WTC11 (cell line): ENCODE measurements around the gene HMGXB4. TPM values are rescaled to one million over a fixed set of nuclear protein-coding genes. Genes with fewer than 3 reads are reported as not detected.

Experiments used
- AFF4 ChIP-seq: sonication (generic); formaldehyde crosslinking; IDR thresholded peaks from 2 replicates; pipeline ENCODE4 v1.8.1; 2023; ENCODE audit warnings: mild to moderate bottlenecking, missing genetic modification reagents, borderline replicate concordance
- ATF1 ChIP-seq: sonication (generic); formaldehyde crosslinking; IDR thresholded peaks from 2 replicates; pipeline ENCODE4 v1.8.1; 2023; ENCODE audit warnings: mild to moderate bottlenecking, moderate library complexity, missing genetic modification reagents
- ATF2 ChIP-seq: sonication (generic); formaldehyde crosslinking; IDR thresholded peaks from 2 replicates; pipeline ENCODE4 v1.8.1; 2022; ENCODE audit warnings: low read depth, missing genetic modification reagents, borderline replicate concordance
- ATF3 ChIP-seq: sonication (generic); formaldehyde crosslinking; conservative IDR thresholded peaks from 2 replicates; pipeline ENCODE4 v1.8.1; 2022; ENCODE audit warnings: mild to moderate bottlenecking, missing genetic modification reagents
- CBFB ChIP-seq: sonication (generic); formaldehyde crosslinking; IDR thresholded peaks from 2 replicates; pipeline ENCODE4 v1.8.1; 2022; ENCODE audit warnings: mild to moderate bottlenecking, low read depth, missing genetic modification reagents
- CREM ChIP-seq: sonication (generic); formaldehyde crosslinking; IDR thresholded peaks from 2 replicates; pipeline ENCODE4 v1.8.1; 2022; ENCODE audit warnings: mild to moderate bottlenecking, missing genetic modification reagents, moderate library complexity
- ETV6 ChIP-seq: sonication (generic); formaldehyde crosslinking; IDR thresholded peaks from 2 replicates; pipeline ENCODE4 v1.8.1; 2022; ENCODE audit warnings: mild to moderate bottlenecking, missing genetic modification reagents
- FOXP4 ChIP-seq: sonication (generic); formaldehyde crosslinking; IDR thresholded peaks from 2 replicates; pipeline ENCODE4 v1.8.0; 2022; ENCODE audit warnings: mild to moderate bottlenecking, missing genetic modification reagents
- JAZF1 ChIP-seq: fragments of 250-450 bp; sonication (Bioruptor Pico); IDR thresholded peaks from 2 replicates; pipeline ENCODE4 v1.9.0; 2021; ENCODE audit warnings: moderate library complexity, mild to moderate bottlenecking, inconsistent platforms
- RORB ChIP-seq: fragments of 250-450 bp; sonication (Bioruptor Pico); IDR thresholded peaks from 2 replicates; pipeline ENCODE4 v1.9.0; 2021; ENCODE audit warnings: mild to moderate bottlenecking
- SOX15 ChIP-seq: fragments of 250-450 bp; sonication (Bioruptor Pico); IDR thresholded peaks from 2 replicates; pipeline ENCODE4 v1.9.0; 2021; ENCODE audit warnings: mild to moderate bottlenecking
- SP1 ChIP-seq: sonication (generic); formaldehyde crosslinking; conservative IDR thresholded peaks from 2 replicates; pipeline ENCODE4 v1.8.1; 2022; ENCODE audit warnings: missing genetic modification reagents
- USF1 ChIP-seq: sonication (generic); formaldehyde crosslinking; IDR thresholded peaks from 2 replicates; pipeline ENCODE4 v1.8.0; 2022; ENCODE audit warnings: mild to moderate bottlenecking, missing genetic modification reagents
- ZBTB43 ChIP-seq: sonication (generic); formaldehyde crosslinking; IDR thresholded peaks from 2 replicates; pipeline ENCODE4 v1.8.1; 2023; ENCODE audit warnings: mild to moderate bottlenecking, missing genetic modification reagents
- ZNF425 ChIP-seq: fragments of 250-450 bp; sonication (Bioruptor Pico); conservative IDR thresholded peaks from 2 replicates; pipeline ENCODE4 v1.9.0; 2021; ENCODE audit warnings: mild to moderate bottlenecking
- ZNF532 ChIP-seq: fragments of 250-450 bp; sonication (Bioruptor Pico); IDR thresholded peaks from 2 replicates; pipeline ENCODE4 v1.9.0; 2021; ENCODE audit warnings: mild to moderate bottlenecking, borderline replicate concordance
- ZSCAN18 ChIP-seq: fragments of 250-450 bp; sonication (Bioruptor Pico); IDR thresholded peaks from 2 replicates; pipeline ENCODE4 v2.1.2; 2022; ENCODE audit warnings: mild to moderate bottlenecking, moderate library complexity
- total RNA-seq: library from RNA; stranded (reverse); gene quantifications from 3 replicates; pipeline ENCODE4 v1.2.3, GENCODE V29; 2021

The HMGXB4 gene
- total RNA-seq, 1 experiment from 2014 or later = 42.1 TPM

GRCh38 chr22:35257321-35258190 is at the start of gene HMGXB4 (continued):
- TF ChIP-seq JAZF1 (no peak), ZNF425 (CRISPR knock-in tag) (no peak), USF1 (CRISPR knock-in tag) (peak; percentile 24; the same call in 1 of the 2 replicates), CREM (CRISPR knock-in tag) (peak; percentile 24; the same call in 1 of the 2 replicates), SP1 (no peak; the same call in 1 of the 2 replicates), ZBTB43 (CRISPR knock-in tag) (no peak), ZSCAN18 (CRISPR knock-in tag) (no peak), AFF4 (CRISPR knock-in tag) (no peak), ATF1 (CRISPR knock-in tag) (no peak), FOXP4 (peak; percentile 82), ATF2 (CRISPR knock-in tag) (no peak), SOX15 (CRISPR knock-in tag) (no peak), RORB (CRISPR knock-in tag) (no peak), ATF3 (CRISPR knock-in tag) (no peak), CBFB (CRISPR knock-in tag) (no peak), ETV6 (CRISPR knock-in tag) (peak; percentile 22; the same call in 1 of the 2 replicates), ZNF532 (CRISPR knock-in tag) (no peak)
